ENCODE measurements around the gene PALMD. TPM values are rescaled to one million over a fixed set of nuclear protein-coding genes. Genes with fewer than 3 reads are reported as not detected.

Gene PALMD
- total RNA-seq, 2 donors from 2014 or later: not detected

DNA sequence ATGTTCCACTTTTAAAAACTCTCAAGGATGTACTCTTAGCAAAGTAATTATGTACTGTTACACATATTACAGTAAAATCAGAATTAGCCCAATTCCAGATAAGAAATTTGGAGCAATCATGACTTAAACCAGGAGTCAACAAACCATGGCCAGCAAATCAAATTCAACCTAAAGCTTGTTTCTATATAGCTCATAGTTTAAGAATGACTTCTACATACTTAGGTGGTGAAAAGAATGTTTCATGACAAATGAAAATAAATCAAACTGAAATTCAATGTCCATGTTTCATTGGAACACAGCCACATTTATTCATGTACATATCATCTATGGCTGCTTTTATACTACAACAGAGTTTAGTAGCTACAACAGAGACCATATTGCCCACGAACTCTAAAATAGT, 85.5 kb downstream of the PALMD start:
- ATAC-seq (no peak), DNase-seq (no peak)
- no peaks in the 10 kb centered on the region for H3K9me3 ChIP-seq (ENCODE audit: control insufficient read depth, low read length, poor library complexity, severe bottlenecking)
- Mint-ChIP-seq H3K4me3 (no peak overlapping the region), H3K4me1 (peaks cover 2% of the 10 kb centered on the region), H3K27ac (no peak overlapping the region), H3K36me3 (ENCODE audit: low read depth) (peaks cover 2% of the 10 kb centered on the region), H3K27me3 (peaks cover 5% of the 10 kb centered on the region)

- peaks cover 2% of the 10 kb centered on the region for H3K36me3 Mint-ChIP-seq (ENCODE audit: low read depth)
- no peak for ATAC-seq
- peaks cover 2% of the 10 kb centered on the region for H3K4me1 Mint-ChIP-seq
- peaks cover under 1% of the 10 kb centered on the region for H3K27me3 Mint-ChIP-seq
- H3K4me3 Mint-ChIP-seq: no peak overlapping the region
- H3K27ac Mint-ChIP-seq: no peak overlapping the region
- no peak for DNase-seq
- H3K9me3 ChIP-seq (ENCODE audit: control insufficient read depth, low read length, poor library complexity, severe bottlenecking): no peaks in the 10 kb centered on the region
Measured at GRCh38 chr1:99735852-99736251, 89.9 kb downstream of the PALMD start.

GRCh38 chr1:99737016-99737415, 91.1 kb downstream of the PALMD start:
- ATAC-seq (peak; percentile 23), DNase-seq (no peak)
- Mint-ChIP-seq H3K27ac (no peak overlapping the region), H3K4me3 (no peak overlapping the region), H3K4me1 (peaks cover 2% of the 10 kb centered on the region), H3K27me3 (peaks cover 5% of the 10 kb centered on the region), H3K36me3 (ENCODE audit: low read depth) (peaks cover 2% of the 10 kb centered on the region)
- H3K9me3 ChIP-seq (ENCODE audit: control insufficient read depth, low read length, poor library complexity, severe bottlenecking): no peaks in the 10 kb centered on the region

- DNase-seq (no peak), ATAC-seq (no peak)
- Mint-ChIP-seq H3K36me3 (ENCODE audit: low read depth) (no peaks in the 10 kb centered on the region), H3K4me3 (no peak overlapping the region), H3K4me1 (peaks cover 2% of the 10 kb centered on the region), H3K27me3 (peaks cover 5% of the 10 kb centered on the region), H3K27ac (no peak overlapping the region)
- H3K9me3 ChIP-seq (ENCODE audit: control insufficient read depth, low read length, poor library complexity, severe bottlenecking): no peaks in the 10 kb centered on the region
Measured at GRCh38 chr1:99738858-99739465, 93.0 kb downstream of the PALMD start.

- ATAC-seq (no peak), DNase-seq (no peak)
- H3K27me3 Mint-ChIP-seq: peaks cover 5% of the 10 kb centered on the region
- H3K4me1 Mint-ChIP-seq: peaks cover 2% of the 10 kb centered on the region
- H3K27ac Mint-ChIP-seq: no peak overlapping the region
- H3K4me3 Mint-ChIP-seq: no peak overlapping the region
- no peaks in the 10 kb centered on the region for H3K9me3 ChIP-seq (ENCODE audit: control insufficient read depth, low read length, poor library complexity, severe bottlenecking)
- H3K36me3 Mint-ChIP-seq (ENCODE audit: low read depth): no peaks in the 10 kb centered on the region
Measured at GRCh38 chr1:99740141-99740540, 94.2 kb downstream of the PALMD start.

Other genes starting within 250 kb of the PALMD start
- gene FRRS1, start 120.5 kb downstream of the PALMD start, total RNA-seq: under 1 TPM; 0.31 to 0.65 TPM
- 10 to 100 TPM; 10.5 to 12.2 TPM for gene AGL, start 204.2 kb downstream of the PALMD start, total RNA-seq